NCI-H2227 treated with DMSO at 0.1 percent for 48 hours (cell line): ENCODE data around the gene VAT1L.
"Not testable (repeated sequence)": the region's sequence is repeated elsewhere in the genome, so short reads cannot be mapped to it uniquely, and the experiment has no call there.

Source experiments
- DNase-seq: peaks from one replicate; lab custom pipeline; 2025; lab: John Stamatoyannopoulos, UW

The VAT1L gene

DNA sequence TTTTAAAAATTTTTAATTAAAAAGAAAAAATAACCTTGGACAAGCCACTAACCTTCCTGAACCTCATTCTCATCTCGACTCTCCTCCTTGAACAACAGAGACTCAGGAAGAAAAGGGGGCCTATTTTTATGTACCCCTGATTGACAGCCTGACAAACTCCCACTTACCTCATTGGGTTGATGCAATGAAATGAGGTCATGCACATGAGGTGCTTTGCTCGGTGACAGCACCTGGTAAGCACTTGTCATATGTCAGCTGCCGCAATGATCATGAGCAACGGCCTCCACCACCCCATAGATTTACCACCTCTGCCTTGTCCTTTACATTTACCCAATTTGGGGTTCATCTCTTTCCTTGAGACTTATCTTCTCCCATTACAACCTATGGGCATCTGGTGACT, 167.9 kb downstream of the VAT1L start:
- no peak for DNase-seq

DNA sequence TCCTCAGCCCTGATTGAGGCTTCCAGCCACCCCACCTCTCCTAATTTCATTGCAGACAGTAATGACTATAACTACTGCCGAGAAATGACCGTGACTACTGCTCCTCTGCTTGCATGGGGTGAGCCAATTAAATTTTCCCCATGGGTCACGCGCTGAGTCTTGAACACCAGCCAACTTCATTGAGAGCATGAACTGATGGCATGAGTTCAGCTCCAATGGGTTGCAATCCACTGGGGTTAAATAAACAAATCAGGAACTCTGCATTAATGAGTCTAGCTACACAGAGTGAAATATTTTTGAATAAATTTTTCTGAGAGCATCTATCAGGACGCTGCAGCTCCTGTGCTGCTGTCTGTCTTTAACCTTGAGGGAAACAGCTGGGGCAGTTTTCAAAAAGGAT, 172.4 kb downstream of the VAT1L start:
- no peak for DNase-seq

DNA sequence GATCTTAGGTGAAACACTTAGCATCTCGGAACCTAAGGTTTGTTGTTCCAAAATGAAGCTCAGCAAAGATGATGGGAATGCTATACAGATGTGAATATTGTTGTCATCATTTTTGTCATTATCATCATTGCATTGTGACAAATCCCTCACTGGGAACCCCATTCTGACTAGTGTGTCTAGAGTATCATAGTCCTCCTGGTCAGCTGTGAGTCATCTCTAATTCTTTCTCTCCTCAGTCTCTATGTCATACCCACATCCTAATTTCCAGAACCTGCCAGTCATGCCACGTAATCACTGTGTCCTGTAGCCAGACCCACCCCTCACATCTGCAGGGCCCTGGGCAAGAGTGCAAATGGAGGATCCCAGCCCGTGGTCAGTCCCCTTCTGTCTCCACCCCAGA, 173.4 kb downstream of the VAT1L start:
- no peak for DNase-seq

DNA sequence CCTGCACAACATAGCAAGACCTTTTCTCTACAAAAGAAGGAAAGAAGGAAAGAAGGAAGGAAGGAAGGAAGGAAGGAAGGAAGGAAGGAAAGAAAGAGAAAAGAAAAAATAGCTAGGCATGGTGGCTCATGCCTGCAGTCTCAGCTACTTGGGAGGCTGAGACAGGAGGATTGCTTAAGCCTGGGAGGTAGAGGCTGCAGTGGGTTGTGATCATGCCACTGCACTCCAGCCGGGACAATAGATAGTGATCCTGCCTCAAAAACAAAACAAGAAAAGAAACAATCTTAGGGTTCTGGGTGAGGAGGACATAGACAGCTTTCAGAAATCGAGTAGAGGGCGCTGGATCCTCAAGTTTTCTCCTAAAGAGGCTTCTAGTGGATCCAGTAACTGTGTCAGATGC, 174.3 kb downstream of the VAT1L start:
- DNase-seq, result no peak

DNA sequence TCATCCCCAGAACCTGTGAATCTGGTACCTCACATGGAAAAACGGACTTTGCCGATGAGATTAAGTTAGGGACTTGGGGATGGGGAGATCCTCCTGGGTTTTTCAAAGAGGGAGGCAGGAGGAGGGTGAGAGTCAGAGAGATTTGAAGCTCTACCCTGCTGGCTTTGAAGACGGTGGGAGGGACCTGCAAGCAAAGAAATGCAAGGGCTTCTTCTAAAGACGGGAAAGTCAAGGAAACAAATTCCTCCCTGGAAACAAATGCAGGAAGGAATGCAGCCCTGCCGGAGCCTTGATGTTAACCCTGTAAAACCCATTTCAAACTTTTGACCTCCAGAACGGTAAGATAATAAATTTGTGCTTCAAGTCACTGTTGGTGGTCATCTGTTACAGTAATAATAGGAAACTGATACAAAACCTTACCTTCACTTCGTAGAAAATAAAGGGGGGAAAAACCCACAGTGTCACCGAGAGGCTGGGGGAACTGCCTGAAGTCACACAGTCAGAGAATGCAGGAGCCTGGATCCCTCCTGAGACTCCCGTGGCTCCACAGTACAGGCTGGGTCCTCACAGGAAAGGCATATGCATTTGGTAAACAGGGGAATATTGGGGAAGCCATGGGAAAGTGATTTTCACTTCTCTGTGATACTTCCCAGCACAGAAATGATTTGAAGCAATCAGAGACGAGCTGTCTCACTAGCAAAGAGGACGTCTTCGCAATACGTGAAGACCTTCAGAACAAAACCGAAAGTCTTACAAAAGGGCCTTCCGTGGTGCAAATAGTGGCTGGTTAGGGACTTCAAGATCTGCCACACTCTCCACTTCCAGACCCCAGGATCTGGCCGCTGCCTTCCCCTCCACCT, 175.1 kb downstream of the VAT1L start:
- no peak for DNase-seq

DNA sequence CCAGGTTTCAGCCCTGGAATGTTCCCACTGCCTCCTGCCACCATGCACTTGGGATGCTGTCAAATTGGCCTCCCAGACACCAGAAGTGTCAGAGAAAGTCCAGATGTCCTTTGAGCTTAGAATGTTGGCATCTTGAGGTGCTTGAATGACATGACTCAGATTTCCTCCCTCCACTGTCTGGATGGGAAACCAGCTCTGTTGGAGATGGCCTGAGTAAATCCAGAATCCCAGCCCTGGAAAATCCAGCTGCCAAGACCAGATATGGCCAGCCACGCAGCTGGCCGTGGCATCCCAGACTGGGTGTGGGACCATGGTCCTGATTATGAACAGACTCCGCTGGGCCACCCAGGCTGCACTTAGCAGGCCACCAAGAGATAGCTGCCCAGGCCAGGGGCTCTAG, 177.0 kb downstream of the VAT1L start:
- DNase-seq, result no peak

DNA sequence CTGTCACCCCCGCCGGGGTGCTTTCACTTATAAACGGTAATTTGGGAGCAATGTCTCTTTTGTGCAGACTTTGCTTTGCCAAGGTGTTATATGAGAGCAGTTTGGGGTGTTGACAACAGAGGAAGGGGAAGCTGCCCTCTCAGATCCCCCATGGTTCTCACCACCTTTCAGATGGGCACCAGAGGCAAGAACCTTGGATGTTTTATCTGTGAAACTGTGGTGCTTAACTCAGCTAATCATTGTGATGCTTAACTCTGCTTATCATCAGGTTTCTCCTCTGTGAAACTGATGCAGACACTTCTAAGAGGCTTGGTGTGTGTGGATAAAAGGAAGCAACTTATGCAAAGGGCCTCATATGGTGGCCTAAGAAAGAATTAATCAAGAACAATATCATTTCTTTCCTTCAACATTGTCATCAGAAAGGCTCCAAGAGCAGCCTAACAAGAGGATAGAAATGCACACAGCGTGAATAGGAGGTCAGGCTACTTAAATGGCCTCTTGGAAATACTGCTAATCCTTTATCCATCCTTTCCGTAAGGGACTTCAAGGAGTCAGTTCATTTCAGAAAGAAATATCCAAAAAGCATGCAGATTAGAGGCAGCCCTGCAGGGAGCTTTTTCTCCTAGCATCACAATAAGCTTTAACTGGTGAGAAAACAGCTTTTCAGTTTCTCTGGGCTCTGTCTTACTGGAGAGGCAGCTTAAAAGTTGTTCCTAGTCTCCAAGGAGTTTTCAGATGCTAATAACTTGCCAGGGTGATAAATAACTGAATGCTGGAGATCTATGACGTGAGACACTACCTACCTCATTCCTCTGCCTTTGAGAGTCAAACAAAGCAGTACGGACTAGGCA, 178.9 kb downstream of the VAT1L start:
- no peak for DNase-seq

DNA sequence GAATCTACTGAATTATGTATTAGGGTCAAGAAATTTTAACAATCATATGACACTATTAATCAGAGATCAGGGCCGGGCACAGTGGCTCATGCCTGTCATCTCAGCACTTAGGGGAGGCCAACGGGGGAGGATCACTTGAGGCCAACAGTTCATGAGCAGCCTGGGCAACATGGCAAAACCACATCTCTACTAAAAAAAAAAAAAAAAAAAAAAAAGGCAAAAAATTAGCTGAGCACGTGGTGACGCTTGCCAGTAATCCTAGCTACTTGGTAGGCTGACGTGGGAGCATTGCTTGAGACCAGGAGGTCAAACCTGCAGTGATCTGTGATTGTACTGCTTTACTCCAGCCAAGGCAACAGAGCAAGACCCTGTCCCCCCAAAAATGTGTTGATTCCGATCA, 181.5 kb downstream of the VAT1L start:
- no peak for DNase-seq

DNA sequence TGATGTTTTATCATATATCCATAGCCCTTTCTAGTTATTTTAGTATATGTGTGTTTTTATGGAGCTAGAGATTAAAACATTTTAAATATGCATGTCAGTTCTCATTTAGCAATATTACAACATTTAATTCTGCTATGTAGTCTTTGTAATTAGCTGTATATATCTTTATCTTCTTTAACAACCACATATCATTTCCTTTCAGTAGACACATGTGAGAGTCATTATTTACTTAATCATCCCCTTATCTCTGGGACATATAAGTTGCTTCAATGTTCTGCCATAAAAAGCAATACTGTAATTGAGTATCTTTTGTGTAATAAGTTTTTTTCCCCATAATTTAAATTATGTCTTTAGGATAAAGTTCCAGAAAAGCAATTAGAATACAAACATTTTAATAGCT, 182.0 kb downstream of the VAT1L start:
- DNase-seq, result no peak

DNA sequence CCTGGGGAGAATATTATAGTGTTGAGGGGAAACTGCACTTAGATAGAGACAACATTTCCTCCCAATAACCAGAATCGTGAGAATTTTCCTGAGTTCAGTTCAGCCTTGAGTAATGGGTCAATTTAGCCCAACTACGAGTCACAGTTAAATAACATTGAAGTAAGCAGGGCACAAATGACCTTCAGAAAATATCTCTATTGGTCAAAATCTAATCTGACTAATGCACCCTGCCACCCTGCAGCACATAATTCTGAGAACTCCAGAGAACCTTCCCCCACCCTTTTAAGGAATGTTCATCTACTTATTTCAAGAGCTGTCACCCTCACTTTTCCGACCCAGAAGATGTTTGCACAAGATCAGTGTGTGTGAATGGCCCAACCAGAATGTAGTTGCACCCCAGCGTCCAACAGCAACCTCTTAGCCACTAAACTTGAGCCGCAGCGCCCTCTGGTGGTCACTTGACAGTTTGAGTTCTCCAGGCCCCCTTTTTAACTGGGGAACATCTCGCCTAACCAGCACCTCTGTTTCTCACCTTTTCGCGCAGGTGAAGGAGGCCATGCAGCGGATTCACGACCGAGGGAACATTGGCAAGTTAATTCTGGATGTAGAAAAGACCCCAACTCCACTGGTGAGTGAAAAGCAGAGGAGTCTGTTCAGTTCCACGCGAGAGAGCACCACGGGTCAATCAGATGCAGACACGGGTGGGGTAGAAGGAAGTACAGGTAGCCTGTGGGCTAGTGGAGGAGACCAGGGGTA, 183.1 kb downstream of the VAT1L start:
- DNase-seq, result peak; percentile 58

DNA sequence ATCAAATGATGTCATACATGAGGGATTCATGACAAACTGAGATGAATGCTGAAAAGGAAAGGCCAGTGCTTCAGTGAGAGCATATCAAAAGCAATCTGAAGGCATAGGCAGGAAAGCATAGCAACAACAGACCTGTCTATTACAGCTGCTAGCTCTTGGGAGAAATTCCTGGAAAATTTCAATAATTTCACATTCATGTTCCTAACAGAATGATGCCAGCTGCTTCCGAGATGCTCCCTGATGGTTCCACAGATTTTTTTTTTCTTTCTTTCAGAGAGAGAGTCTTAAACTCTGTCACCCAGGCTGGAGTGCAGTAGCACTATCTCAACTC, 183.7 kb downstream of the VAT1L start:
- DNase-seq, result no peak

DNA sequence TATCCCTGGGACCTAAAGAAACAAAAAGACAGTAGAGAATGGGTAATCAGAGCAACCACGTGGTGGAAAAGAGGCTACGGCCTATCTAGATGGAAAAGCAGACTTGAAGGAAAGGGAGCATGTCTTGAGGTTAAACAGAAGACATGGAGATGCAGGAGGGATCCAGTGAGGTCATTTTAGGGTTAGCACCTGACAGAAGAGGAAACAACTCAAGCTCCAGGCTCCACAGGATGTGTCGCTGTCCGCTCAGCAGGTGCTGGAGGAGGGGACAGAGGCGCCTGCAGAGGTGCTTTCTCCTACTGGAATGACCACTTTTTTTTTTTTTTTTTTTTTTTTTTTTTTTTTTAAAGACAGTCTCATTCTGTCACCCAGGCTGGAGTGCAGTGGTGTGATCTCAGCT, 186.5 kb downstream of the VAT1L start:
- no peak for DNase-seq

DNA sequence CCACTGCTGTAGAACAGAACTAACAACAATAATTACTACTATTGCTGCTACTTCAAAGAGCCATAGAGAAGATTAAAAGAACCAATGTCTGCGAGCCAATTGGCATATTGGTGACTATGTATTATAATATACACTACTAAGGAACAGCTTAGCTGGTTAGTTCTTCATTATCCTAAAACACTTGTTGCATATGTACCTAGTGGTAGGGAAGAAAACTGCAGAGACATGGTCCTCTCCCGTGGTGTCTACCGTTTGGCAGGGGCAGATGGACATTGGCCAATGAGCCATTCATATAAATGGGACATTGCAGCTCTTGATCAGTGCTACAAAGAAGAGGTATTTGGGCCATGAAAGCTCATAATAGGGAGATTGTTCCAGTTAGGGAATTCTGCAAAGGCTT, 187.6 kb downstream of the VAT1L start:
- no peak for DNase-seq

DNA sequence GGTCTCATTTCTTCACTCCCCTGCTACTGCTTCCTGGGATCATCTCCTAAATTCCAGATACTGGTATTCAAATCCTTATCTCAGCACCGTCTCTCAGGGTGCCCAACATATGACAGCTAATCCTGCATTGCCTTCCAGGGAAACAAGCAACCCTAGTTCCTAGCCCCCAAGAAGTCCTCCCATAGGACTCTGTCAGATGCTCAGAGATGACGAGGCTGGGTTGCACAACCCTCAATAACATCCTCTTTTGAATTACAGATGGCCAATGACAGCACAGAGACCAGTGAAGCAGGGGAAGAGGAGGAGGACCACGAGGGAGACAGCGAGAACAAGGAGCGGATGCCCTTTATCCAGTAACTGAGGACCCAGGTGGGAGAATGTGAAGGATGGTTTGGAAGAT, 189.0 kb downstream of the VAT1L start:
- DNase-seq, result no peak

DNA sequence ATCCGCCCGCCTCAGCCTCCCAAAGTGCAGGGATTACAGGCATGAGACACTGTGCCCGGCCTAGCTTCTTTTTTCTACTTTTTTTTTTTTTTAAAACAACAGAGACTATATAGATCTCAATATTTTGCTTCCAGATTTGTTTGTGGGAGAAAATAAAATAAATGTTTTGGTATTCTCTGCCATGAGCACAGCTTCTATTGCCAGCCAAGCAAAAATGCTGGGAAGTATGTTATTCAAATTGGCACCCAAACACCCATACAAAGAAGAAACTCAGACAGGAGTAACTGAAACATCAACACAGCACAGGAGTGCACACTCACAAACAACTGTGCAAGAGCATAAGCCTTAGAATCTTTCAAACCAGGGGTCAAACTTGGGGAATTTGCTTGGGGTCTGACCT, 196.7 kb downstream of the VAT1L start:
- DNase-seq, result no peak

DNA sequence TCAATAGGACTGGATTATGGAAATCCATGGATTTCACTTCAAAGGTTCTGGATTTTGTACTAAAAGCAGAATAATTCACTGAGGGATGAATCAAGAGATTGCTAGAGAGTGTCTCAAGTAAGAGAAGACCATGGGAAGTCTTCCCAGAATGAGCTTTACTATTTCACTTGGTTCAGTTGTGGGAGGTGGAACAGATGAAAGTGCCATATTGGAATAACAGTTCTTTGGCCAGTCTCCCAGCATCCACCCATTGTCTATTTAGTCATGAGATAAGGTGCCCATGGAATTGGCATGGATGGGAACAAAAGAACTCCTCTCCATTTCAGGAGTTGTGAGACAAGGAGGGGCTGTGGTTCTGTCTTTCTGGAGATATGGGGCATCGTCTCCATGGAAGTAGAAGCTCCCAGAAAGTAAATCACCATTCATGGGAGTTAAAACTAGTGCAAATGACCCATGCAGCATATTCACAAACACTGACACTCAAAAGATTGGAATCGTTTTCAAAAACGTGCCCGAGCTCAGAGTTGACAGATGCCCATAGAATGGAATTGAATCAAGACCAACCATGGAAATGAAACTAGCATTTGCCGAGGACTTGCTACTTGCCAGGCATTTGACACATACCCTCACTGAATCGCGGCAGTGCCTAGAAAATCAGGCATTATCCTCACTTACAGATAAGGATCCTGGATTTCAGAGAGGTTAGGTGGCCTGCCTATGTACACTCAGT, 197.8 kb downstream of the VAT1L start:
- DNase-seq, result no peak

DNA sequence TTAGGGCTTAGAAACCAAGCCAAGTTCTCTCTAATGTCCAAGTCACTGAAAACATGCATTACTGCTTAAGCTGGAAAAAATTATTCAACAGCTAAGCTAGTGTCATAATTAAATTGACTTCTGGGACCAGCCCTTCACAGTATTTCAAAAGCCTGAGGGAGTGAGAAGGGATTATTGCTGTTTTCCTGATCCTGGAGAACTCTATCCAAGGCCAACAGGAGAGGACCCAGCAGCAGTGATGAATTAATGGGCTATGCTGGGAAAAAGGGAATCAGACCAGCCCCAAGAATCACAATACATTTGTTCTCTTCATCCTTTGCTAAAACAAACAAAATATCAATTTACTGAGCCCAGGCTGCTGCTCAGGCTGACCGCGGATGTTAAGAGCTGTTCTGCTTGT, 199.4 kb downstream of the VAT1L start:
- DNase-seq, result no peak

DNA sequence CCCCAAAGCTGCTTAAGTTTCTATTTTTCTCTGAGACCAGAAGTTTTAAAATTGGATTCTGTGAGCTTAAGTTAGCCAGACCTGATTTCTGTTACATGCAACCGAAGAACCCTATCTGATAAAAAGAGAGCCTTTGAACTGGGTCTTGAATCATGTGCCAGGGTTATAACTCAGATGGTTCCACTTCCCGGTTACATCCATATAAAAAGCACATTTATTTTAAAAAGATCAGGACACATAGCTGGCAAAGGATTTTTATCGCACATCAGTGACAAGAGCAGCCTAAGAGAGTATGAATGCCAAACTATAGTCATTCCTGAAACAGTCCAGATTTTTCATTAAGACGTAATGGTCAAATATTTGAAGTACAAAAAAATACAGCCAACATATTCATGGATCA, 201.5 kb downstream of the VAT1L start:
- no peak for DNase-seq

DNA sequence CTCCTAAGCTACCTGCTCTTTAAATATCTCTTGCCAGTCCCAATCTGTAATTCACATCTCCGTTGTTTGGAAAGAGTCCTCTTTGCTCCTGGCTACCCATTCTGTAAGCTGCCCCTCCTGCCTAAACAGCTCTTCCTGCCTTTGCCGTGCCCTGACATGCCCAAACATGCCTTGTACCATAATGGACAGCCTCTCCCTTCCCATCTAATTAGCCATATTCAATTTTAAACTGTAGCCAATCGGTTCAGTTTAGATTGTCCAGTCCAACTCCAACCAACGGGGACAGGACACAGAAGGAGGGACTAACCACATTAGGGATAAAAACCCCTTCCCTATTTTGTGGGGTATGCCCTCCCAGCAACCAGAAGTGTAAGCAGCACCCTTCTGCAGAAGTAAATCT, 203.3 kb downstream of the VAT1L start:
- DNase-seq, result no peak

DNA sequence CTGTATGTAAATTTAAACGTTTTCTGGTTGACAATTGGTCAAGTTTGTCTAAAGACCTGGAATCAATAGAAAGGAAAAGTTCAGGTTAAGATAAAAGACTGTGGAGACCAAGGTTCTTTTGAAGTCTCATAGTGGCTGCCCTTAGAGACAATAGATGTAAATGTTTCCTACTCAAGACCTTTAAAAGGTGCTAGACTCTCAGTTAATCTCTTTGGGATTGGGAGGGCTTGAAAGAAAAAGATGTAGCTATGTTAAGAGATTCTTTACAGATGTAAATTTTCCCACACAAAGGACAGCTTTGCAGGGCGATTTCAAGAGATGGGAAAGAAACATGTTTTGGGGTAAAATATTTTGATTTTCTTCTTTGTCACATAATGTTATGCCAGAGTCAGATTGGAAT, 204.0 kb downstream of the VAT1L start:
- not testable (repeated sequence) for DNase-seq

DNA sequence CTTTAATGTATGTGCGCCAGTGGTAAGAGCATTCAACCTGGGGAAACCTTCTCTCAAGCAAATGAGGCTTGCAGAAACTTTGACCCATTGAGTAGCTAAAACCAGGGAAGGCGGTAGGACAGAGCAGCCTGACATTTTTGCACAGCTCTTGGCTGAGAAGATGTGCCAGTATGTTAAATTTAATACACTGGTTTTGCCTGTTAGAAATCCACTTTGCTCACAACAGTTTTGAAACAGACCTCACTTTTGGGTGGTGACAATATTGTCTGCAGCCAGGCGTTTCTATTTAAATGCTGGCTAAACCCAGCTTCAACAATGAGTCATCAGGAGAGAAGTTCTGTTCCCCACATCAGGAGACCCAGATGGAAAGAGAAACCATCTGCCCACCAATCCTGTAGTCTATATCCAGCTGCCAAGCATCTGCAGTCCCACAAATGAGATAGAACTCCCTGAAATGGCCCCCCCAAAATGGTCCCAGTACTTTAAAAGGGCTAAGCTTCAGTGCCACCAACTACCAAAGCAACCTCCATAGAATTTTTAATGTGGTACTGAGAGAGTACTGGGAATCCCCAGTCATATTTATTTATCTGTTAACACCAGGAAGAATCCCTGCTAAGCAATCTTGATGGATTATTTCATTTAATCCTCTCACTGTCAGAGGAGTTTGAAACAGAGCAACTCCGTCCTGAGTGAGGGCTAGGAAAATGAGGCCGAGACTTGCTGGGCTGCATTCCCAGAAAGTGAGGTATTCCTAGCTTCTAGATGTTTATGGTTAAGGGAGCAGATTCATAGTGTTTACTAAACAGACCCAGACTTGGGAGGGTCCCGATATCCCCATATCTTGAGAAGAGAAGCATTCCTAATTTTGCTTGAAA, 205.0 kb downstream of the VAT1L start:
- DNase-seq, result no peak
